Stimulated activated CD8-positive, alpha-beta memory T cell treated with anti-CD3 and anti-CD28 coated beads, Interleukin-4, amount 100 ng/mL, for 48 hours (primary cell): ENCODE results near the gene PSTPIP1.
A peak's percentile ranks its signal among the peaks of the same experiment; 100 is the strongest.
"Not testable (repeated sequence)": the region's sequence is repeated elsewhere in the genome, so short reads cannot be mapped to it uniquely, and the experiment has no call there.

Source experiments
- DNase-seq: peaks from one replicate; pipeline ENCODE4 v3.0.0-alpha.2; 2020

PSTPIP1 gene

GRCh38 chr15:76994971-76995945, at the start of gene PSTPIP1:
Gene PSTPIP1 (plus strand): TSS chr15:76995126. CDS start chr15:76995574, 448 bp downstream.
- DNase-seq = peak; percentile 78

- DNase-seq = no peak
Observed at GRCh38 chr15:76945494-76946093, 49.3 kb upstream of the PSTPIP1 start.

- no peak for DNase-seq
Observed at GRCh38 chr15:76947454-76947853, 47.5 kb upstream of the PSTPIP1 start.

GRCh38 chr15:76951220-76951619, 43.7 kb upstream of the PSTPIP1 start:
- DNase-seq = no peak

GRCh38 chr15:76953913-76954312, 41.0 kb upstream of the PSTPIP1 start:
- DNase-seq = no peak

GRCh38 chr15:76954744-76955143, 40.2 kb upstream of the PSTPIP1 start:
- DNase-seq = no peak

GRCh38 chr15:76961268-76962011, 33.5 kb upstream of the PSTPIP1 start:
- no peak for DNase-seq

GRCh38 chr15:76962337-76963013, 32.5 kb upstream of the PSTPIP1 start:
- DNase-seq = no peak

GRCh38 chr15:76963596-76963995, 31.3 kb upstream of the PSTPIP1 start:
- DNase-seq = no peak

- no peak for DNase-seq
Observed at GRCh38 chr15:76964157-76964556, 30.8 kb upstream of the PSTPIP1 start.

- DNase-seq = not testable (repeated sequence)
Observed at GRCh38 chr15:76966051-76966450, 28.9 kb upstream of the PSTPIP1 start.

GRCh38 chr15:76967067-76967466, 27.9 kb upstream of the PSTPIP1 start:
- no peak for DNase-seq

- no peak for DNase-seq
Observed at GRCh38 chr15:76968306-76968705, 26.6 kb upstream of the PSTPIP1 start.

GRCh38 chr15:76972389-76973361, 22.3 kb upstream of the PSTPIP1 start:
- no peak for DNase-seq

- peak; percentile 84 for DNase-seq
Observed at GRCh38 chr15:76973362-76973743, 21.6 kb upstream of the PSTPIP1 start.

- DNase-seq = no peak
Observed at GRCh38 chr15:76973906-76974305, 21.0 kb upstream of the PSTPIP1 start.

- DNase-seq = no peak
Observed at GRCh38 chr15:76974456-76975036, 20.4 kb upstream of the PSTPIP1 start.

GRCh38 chr15:76976141-76976540, 18.8 kb upstream of the PSTPIP1 start:
- no peak for DNase-seq

- no peak for DNase-seq
Observed at GRCh38 chr15:76976572-76977270, 18.2 kb upstream of the PSTPIP1 start.

- no peak for DNase-seq
Observed at GRCh38 chr15:76978522-76979330, 16.2 kb upstream of the PSTPIP1 start.
